ENCODE data around the gene ARHGEF38.

The ARHGEF38 gene

DNA sequence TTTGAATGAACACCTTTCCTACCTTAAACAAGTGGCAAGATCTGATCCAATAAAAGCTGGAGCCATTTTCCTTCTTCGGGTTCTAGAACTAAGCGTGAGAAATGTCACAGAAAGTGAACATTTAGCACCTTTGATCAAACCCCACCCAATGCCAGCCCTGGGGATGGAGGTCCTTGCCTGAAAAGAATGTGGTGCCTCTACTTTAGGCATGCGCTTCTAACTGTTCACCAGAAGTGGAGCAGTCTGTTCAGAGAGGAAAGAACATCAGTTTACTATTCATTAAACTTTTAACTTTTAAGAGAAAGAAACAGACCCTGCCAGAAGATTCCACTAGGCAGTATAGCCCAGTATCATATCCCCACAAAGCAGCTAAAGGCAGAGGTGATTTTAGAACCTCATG, 80.2 kb downstream of the ARHGEF38 start:
- no peak for TF ChIP-seq FOXP2 (optimal IDR thresholded peaks at IDR 0.05; ENCODE audit: borderline replicate concordance, extremely low read depth, extremely low read length, insufficient read depth)
- TF ChIP-seq TAF1 (IDR thresholded peaks at IDR 0.05; ENCODE audit: borderline replicate concordance, insufficient read depth, low read length), result no peak
- no peak for TF ChIP-seq REST (IDR thresholded peaks at IDR 0.05; ENCODE audit: insufficient read depth in 1 of 2, low read depth in 2 of 2, low read length in 2 of 2)
- TF ChIP-seq POLR2AphosphoS5 (IDR thresholded peaks at IDR 0.05; ENCODE audit: low read depth, low read length), result no peak
- TF ChIP-seq SIN3A (IDR thresholded peaks at IDR 0.05; ENCODE audit: borderline replicate concordance, insufficient read depth, low read length), result no peak

DNA sequence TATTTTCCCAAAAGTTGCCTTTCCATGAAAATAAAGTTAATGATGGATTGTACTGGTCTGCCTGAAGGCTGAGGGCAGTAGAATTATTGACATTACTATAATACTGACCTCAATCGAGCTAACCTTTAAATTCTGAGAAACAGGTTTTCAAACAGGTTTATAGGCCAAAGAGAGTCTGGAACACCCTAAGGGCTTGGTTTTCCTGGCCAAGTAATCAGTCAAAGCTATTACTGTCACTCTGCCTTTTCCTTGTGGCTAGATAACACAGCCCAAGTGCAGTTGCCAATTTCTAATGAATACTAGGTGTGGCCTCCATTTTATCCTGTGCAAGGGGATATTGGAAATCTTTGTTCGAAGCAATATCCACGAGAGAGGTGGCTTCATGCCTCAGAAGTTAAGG, 80.8 kb downstream of the ARHGEF38 start:
- TF ChIP-seq SIN3A (IDR thresholded peaks at IDR 0.05; ENCODE audit: borderline replicate concordance, insufficient read depth, low read length), result no peak
- no peak for TF ChIP-seq POLR2AphosphoS5 (IDR thresholded peaks at IDR 0.05; ENCODE audit: low read depth, low read length)
- TF ChIP-seq FOXP2 (optimal IDR thresholded peaks at IDR 0.05; ENCODE audit: borderline replicate concordance, extremely low read depth, extremely low read length, insufficient read depth), result no peak
- no peak for TF ChIP-seq REST (IDR thresholded peaks at IDR 0.05; ENCODE audit: insufficient read depth in 1 of 2, low read depth in 2 of 2, low read length in 2 of 2)
- TF ChIP-seq TAF1 (IDR thresholded peaks at IDR 0.05; ENCODE audit: borderline replicate concordance, insufficient read depth, low read length), result no peak

- no peak for TF ChIP-seq TAF1 (IDR thresholded peaks at IDR 0.05; ENCODE audit: borderline replicate concordance, insufficient read depth, low read length)
- no peak for TF ChIP-seq REST (IDR thresholded peaks at IDR 0.05; ENCODE audit: insufficient read depth in 1 of 2, low read depth in 2 of 2, low read length in 2 of 2)
- no peak for TF ChIP-seq POLR2AphosphoS5 (IDR thresholded peaks at IDR 0.05; ENCODE audit: low read depth, low read length)
- no peak for TF ChIP-seq FOXP2 (optimal IDR thresholded peaks at IDR 0.05; ENCODE audit: borderline replicate concordance, extremely low read depth, extremely low read length, insufficient read depth)
- TF ChIP-seq SIN3A (IDR thresholded peaks at IDR 0.05; ENCODE audit: borderline replicate concordance, insufficient read depth, low read length), result no peak
These were observed 82.1 kb downstream of the ARHGEF38 start for GRCh38 chr4:105634402-105635080.

DNA sequence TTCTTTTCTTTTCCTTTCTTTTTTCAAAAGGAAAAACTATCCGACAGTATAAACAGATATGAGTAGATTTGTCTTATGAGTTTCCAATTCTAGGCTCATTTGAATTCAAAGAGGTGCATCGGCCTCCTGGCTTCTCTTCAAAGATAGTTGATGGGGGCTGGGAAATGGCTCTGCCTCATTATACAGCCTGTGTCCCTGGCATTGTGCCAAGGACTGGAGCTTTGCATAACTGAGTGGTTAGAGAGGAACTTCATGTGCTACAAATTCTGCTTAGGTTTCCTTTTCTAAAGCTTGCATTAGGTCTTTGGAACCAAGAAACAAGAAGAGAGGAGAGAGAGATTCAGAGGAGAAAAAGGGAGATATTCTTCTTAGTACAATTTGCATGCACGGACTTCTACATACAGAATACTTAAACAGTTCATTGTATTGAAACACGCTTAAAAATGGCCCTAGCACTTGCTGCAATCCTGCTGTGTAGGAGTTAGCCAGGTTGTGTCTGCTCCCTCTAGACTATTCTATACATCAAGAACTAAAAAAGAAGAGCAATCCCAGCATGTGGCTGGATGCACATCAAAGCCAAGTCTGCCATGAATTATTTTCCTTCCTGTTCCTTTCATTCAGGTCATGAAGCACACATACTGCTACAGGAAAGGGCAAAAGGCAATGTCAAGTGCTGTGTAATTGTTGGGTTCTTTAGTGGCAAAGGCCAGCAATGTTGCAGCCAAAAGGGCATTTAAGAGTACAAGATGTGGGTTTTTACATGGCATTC, 85.2 kb downstream of the ARHGEF38 start:
- TF ChIP-seq SIN3A (IDR thresholded peaks at IDR 0.05; ENCODE audit: borderline replicate concordance, insufficient read depth, low read length) (no peak), TAF1 (IDR thresholded peaks at IDR 0.05; ENCODE audit: borderline replicate concordance, insufficient read depth, low read length) (no peak), FOXP2 (optimal IDR thresholded peaks at IDR 0.05; ENCODE audit: borderline replicate concordance, extremely low read depth, extremely low read length, insufficient read depth) (no peak), POLR2AphosphoS5 (IDR thresholded peaks at IDR 0.05; ENCODE audit: low read depth, low read length) (no peak), REST (IDR thresholded peaks at IDR 0.05; ENCODE audit: insufficient read depth in 1 of 2, low read depth in 2 of 2, low read length in 2 of 2) (no peak)
